Glomerular visceral epithelial cell (primary cell): ENCODE measurements around the gene LAMA5.
"Not testable (repeated sequence)": the region's sequence is repeated elsewhere in the genome, so short reads cannot be mapped to it uniquely, and the experiment has no call there.

Experiments
- DNase-seq: peaks from one replicate; pipeline ENCODE4 v3.0.0-alpha.2; 2016; ENCODE audit errors: extremely low spot score

The LAMA5 gene

DNA sequence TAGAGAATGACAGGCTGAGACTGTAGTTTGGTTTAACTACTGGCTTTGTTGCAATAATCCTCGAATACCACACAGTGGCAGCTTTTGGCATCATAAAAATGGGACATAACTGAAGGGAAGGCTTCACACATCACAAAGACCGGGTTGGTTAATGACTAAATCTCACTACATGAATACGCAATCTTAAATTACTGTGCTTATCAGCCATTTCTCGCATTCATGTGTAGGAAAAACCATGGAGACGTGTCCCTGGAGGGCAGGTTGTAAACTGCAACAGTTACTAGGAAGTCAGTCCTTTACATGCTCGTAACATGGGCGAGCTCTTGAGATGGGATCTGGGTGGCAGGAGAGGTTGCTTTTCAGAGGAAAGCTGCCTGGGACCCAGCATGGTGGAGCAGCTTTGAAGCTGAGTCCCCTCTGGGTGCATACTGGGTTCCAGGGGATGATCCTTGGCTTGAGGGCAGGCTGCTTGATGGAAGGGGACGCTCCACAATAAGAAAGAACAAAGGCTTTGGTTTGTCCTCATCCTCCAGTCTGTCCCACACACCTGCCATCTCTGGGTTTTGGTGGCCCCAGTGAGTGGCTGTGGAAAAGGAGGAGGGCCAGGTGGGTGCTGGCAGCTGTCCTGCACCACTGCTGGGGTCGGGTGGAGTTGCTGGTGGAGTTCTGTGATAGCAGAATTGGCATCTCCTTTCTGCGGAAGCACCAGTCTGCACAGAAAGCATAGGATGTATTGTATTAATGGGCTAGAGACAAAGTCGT is 21.9 kb upstream of the LAMA5 start:
- no peak for DNase-seq

DNA sequence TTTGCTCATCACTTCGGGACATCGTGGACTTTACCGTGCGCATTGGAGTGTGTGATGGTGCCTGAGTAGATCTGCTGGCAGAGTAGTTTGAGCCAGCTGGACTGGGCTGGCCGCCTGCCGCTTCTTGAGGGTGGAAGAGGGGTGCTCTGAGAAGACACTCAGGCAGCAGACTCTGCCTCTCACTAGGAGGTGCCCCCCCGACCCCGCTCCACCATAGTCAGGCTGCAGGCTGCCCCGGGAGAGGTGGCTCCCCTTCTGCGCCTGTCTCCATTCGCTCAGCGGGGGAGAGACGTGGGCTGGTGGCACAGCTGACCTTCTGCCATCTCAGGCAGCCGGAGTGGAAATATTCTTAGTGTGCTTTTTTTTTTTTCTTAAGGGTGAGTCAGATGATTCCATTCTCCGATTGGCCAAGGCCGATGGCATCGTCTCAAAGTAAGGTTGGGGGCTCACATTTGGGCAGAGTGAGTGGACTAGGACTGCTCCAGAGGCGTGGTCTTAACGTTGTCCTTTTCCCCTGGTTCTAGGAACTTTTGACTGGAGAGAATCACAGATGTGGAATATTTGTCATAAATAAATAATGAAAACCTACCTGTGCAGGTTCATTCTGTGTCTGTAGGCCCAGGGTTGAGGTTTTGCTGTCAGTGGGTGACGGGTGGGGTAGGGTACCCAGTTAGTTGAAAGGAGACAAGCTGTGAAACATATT is 21.0 kb upstream of the LAMA5 start:
- no peak for DNase-seq

DNA sequence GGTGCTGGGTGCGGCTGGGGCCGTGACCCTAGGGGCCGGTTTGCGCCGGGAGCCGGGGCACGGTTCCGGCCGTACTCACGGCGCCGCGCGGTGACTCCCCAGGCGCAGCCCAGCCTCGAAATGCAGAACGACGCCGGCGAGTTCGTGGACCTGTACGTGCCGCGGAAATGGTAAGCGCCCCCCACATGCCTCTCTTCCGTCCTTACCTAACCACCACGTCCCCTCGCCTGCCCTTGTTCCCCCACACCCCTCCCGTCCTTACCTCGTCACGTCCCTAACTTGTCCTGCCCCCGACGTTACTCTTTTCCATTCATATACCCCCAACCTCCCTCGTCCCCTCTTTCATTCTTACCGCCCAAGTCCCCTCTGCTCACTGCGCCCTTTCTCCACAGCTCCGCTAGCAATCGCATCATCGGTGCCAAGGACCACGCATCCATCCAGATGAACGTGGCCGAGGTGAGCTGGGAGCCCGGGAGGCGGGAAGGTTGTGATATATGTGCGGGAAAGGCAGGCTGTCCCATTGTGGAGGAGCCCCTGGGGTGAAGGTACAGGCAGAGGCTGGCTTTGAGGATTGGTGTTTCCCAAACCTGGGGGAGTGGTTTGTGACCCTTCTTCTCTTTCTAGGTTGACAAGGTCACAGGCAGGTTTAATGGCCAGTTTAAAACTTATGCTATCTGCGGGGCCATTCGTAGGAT is 20.3 kb upstream of the LAMA5 start:
- no peak for DNase-seq

DNA sequence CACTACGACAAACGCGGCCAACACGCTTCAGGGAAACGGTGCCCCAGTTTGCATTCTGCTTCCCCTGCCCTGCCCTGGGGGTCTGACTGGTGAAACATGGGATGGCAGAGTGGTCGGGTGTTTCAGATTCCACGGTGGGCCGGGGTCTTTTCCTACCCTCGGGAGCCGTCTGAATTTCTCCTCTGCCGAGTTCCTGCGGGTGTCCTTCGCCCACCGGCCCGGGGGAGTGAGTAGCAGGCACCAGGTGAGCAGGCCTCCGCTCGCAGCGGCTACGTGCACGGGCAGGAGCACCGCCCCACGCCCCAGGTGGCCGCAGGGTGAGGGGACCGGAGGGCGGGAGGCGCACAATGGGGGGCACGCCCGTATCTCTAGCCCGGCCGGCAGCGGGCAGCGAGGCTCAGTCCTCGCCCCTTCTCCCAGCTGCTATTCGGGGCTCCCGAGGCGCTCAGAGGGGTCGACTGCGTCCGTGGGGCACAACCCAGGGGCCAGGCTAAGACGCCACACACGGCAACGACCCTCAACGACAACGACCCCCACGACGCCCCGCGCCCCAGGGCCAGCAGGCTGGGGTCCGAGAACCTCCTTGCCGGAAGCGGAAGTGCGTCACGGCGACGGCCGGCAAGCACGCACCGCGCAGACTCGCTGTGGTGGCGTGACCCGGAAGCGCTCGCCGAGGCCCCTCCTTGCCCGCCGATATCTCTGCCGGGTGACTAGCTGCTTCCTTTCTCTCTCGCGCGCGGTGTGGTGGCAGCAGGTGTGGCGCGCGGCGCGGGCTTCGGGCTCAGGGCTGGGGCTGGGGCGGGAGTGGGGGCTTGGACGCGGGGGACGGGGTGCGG is 19.5 kb upstream of the LAMA5 start, which contains the start of gene RPS21:
TSS of gene RPS21 (plus strand) at position 721 of the 836 bp plus-strand sequence. CDS start 236 bp downstream, outside the sequence.
- peak; percentile 92 for DNase-seq

DNA sequence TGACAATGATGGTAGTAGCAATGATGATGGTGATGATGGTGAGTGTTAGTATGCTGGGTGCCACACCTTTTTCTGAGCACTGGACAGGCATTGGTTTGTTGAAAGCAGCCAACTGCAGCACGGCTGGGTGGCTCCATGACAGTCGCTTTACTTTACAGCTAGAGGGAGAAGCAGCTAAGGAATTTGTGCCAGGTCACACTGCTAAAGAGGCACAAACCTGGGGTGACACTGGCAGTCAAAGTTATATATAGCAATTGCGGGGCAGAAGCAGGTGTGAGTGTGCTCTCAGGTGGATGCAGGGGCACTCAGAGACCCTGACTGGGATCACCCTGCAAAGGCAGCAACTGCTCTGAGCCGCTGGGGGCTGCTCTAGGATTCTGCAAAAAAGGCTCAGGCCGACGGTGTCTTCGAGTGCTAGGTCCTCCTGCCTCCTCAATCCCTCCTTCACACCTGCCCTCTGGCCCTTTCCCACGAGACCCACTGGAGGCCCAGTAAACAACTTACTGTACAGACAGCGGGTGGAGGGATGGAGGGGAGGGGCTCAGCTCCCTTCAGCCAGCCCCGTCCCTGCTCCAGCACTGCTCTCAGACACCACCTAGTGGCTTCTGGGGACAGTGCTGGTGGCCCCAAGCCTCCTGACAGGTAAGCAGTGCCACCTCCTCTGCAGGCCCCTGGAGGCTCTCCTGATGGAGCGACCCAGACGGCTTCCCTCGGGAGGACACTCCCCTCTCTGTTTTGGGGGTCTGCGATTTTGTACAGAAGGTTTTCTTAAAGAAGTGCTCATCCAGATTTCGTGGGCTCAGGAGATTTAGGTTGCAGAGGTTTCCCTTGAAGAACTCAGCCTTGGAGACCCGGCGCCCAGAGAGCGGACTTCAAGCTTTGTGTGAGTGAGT is 15.4 kb upstream of the LAMA5 start:
- DNase-seq: peak; percentile 84

DNA sequence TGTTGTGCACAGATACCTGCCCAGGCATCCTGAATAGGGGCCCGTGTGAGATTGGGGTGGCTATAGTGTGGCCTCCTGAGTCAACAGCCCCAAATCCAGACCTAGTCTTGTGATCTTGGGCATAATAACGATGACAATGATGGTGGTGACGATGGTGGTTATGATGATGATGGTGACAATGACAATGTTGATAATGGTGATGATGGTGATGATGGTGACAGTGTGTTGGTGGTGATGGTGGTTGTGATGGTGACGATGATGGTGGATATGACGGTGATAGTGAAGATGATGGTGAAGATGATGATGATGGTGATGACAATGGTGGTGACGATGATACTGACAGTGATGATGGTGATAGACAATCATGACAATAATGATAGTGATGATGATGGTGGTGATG is 14.7 kb upstream of the LAMA5 start:
- DNase-seq: no peak

DNA sequence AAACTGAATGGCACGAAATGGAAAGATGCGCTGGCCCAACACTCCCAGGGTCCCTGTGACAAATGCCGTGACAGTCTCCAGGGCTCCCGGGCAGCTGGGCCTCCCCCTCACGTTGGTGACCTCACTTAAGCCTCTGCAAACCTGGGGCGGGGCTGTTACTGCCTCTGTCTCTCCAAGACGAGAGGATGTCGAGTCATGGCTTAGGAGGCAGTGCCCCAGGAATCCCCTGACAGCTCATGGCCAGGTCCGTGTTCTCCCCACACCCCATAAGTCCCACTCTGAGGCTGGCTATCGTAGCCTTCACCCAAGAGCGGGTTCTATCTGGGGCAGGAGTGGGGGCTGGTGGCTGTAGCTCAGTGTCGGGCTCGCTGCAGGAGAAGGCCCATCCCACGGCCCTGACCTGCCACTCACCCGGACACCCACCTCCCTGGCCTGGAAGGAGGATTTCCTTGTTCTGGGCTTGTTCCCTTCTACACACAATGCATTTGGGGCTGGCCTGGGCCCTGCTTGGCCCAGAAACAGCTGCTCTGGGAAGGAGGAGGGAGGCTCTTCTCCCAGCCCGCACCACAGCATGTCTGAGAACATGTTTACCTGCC is 14.2 kb upstream of the LAMA5 start:
- DNase-seq: peak; percentile 75

DNA sequence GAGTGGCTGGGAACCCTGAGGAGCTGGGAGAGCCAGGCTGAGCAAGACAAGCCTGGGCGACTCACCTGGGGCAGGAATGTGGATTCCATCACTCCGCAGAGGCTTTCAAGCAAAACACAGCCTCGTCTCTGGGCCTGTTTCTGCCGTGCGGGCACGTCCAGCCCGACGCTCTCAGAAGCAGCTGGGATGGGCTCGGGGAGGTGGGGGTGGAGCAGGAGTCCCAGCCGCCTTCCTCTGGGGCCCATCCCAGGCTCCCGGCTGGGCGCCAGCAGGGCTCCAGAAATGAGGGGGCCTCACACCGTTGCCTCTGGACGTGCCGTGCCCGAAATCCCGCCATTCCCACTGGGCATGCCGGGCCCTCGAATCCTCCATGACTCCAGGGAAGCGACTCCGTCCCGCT is 11.1 kb upstream of the LAMA5 start:
- peak; percentile 62 for DNase-seq

DNA sequence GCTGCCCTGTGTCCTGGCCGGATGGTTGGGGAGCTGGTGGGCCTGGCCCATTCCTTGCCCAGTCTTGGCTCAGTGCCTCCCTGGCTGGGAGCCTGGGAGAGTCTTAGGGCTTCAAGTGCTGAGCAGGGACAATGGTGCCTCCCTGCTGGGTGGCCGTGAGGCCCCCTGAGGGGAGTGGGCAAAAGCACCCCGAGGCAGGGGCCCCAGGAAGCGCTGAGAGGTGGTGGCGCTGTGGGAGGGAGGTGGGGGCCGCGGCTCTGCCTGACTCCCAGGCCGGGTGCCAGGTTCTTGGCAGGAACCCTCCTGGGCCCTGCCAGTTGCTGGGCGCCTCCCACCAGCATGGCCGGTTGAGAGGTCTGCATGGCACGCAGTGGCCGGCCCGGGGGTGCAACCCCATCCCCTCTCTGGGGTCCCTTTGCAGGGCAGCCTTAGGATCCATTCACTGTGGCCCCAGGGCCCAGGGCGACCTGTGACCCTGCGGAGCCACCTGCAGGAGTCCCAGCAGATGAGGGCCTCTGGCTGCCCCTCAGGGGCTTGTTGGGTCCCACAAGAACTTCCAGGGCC is 10.6 kb upstream of the LAMA5 start:
- DNase-seq: no peak

DNA sequence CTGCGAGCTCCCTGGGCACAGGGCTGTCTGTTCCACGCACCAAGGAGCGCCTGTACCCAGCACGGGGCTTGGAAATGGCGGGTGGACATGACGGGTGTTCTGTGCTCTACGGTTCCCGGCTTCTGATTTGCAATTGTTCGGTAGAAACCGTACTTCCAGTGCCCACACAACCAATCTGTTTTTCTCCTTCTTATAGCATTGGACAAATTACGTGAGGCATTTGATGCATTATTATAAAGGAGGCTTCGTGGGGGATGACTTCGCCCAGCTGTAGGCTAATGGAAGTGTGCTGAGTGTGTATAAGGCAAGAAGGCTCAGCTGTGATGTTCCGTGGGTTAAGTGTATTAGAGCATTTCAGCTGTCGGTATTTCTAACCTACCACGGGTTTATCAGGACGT is 10.0 kb upstream of the LAMA5 start:
- DNase-seq: no peak

DNA sequence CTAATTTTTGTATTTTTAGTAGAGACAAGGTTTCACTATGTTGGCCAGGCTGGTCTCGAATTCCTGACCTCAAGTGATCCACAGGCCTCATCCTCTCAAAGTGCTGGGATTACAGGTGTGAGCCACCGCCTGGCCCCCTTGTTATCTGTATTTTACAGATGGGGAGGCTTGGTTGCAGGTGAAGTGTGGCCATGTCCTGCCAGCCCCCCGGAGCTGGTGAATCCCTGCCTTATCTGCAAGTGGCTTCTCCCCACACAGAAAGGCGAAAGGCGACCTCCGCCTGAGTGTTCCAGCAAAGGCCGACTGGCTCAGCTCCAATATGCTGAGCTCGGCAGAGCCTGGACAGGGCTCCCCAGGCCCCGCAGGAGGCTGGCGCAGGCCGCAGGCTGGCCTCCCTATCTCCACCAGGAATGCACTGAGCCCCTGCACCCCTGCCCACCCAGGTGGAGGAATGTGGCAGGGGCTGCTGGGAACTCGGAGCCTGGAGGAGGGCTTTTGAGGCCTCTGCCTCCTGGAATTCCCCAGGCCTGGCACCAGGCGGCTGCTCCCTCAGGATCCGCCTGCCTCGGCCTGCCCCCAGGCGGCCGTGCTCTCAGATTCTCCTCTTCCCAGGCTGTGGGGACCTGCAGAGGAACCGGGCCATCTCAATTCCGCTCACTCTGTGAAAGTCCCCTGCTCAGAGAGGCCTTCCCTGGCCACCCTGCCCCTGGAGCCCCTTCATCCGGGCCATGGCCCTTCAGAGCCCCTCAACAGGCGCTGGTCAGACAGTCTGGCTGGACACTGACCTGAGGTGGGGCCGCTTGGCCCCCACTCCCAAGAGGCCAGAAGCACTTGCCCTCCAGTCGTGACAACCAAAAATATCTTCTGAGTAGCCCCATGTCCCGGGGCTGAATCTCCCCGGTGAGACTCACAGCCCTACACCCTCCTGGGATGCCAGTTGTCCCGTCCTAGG is 9.3 kb upstream of the LAMA5 start:
- DNase-seq: peak; percentile 83

DNA sequence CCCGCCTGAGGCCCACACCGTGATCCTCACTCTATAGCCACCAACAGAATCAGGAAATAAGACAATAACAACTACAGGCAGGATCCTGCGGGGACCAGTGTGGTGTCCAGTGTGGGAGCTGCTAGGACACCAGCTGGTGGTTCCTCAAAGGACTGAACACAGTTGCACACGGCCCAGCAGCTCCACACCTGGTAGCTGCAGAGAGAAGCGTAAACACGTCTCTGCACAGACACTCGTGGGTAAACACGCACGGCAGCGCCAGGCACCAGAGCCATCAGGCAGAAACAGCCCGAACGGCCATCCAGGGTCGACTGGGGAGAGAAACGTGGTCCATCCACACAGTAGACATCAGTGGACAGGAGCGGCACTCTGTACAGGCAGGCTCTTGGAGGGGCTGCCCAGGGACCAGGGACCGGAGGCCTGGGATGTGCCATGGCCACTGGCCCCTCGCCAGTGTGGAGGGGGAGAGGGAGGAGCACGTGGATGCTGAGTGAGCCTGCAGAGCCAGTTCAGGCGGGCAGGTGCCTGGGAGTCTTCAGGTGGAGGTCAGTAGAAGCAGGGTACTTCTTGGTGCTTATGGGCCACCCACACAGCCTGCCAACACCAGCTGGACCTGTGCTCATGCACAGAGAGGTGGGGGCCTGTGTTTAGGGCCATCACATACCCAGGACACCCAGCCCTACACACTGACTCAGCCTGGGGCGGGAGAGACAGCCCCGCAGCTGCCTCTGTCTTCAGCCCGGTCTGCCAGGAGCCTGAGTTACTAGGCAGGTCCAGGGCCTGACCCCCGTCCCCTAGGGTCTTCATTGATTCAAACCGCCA is 7.4 kb upstream of the LAMA5 start:
- DNase-seq: no peak

DNA sequence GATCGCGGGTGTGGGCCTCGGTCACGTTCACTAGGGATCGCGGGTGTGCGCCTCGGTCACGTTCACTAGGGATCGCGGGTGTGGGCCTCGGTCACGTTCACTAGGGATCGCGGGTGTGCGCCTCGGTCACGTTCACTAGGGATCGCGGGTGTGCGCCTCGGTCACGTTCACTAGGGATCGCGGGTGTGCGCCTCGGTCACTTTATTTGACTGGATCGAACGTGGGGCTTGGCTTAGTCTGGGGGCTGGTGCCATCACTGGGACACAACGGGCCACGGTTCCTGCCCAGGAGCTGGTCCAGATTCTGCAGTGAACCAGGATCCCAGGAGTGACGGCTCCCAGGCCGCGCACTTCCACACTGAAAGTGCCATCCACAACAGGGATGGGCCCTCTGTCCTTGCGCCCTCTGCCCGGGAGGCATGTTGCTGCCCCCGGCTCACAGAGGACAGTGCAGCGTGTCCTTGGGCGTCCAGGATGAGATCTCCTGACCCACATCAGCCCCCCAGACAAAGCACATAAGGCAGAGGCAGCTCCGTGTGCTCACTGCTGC is 6.6 kb upstream of the LAMA5 start:
- DNase-seq: not testable (repeated sequence)

DNA sequence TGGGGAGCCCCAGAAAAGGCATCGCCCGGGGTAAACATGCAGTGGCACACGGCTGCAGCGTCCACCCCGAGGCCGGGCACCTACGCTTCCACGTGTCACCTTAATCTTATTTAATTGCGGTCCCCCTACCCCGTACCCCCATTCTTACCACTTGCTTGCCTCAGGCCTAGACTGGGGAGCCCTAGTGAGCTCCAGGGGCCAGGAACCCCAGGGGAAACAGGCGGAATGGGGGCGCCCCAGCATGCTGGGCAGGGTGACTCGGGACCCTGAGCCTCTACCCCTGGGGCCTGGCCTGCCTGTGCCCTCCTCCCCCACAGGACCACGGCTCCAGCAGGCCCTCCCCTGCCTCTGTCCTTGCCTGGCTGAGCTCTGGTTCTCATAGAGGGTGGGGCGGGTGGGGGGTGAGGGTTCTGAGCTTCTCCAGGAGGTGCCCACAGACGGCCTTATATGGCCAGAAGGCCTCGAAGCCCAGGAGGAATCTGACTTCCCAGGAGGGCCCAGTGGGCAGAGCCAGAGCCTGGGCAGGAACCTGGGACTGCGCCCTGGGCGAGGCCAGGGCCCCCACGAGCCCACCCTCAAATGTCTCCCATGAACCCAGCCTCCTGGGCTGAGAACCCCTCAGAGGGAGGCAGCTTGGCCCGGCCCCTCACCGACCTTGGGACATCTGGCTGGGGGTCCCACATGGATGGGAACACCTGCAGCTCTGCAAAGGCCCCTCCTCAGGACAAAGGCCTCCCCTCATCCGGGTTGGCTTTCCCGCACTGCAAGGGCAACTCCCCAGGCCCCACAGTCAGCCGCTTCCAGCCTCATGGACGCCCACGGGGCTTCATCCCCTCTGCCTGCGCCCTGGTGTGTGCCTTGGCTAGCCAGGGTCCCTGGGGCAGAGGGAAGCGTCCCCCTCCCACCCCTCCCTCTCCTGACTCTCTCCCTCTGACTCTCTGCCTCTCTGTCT is 5.2 kb upstream of the LAMA5 start:
- no peak for DNase-seq

DNA sequence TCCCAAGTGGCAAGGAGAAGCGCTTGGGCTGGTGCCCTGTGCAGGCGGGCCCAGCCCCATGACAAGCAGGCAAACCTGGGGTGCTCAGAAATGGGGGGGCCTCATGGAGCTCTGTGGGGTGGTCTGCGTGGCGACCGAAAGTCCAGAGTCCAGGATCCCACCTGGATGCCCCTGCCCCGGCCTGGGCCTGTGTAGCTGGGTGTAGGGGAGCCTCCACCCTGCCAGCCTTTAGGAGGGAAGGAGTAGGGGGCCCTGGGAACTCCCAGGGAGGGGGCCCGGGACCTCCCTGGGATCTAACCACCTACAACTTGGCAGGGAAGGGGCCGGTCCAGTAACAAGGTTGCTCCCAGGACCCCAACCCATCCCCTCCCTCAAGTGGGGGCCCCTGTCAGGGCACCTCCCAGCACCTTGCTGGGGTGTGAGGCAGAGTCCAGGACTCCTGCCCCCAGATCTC is 4.5 kb upstream of the LAMA5 start:
- no peak for DNase-seq

DNA sequence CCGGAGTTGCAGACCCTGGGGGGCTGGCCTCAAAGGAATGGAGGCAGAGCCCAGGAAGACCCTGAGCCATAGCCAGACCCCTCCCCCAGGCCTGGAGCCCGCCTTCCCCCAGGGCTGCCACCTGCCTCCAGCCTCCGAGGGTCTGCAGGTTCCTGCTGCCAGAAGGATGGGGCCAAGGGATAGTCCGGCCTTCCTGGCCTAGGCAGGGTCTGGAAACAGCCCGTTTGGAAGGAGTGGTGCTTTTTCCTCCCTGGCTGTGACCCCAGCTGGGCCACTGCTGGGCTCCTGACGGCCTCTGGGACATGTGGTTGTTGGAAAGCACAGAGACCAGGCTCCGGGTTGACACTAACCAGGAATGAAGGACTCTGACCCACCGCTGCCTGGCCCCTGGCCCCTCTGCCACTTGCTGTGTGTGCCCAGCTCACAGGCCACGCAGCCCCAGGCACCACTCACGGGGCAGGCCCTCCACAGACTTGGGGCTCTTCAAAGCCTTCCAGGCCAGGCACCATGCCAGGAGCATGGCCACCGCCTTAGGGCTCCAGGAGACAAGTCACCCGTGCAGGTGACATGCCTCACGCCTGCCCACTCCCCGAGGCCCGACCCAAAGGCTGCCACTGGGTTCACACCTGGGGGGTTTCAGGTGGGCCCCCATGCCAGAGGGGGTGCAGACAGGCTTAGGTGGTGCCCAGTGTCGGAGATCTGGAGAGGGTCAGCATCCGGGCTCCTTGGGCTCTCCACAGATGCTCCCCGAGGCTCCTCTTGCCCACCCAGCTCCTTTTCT is 3.9 kb upstream of the LAMA5 start:
- DNase-seq: no peak
